Measurements from ENCODE around the gene PRAC1.

The PRAC1 gene

GRCh38 chr17:48722201-48722907 lies at the start of gene PRAC1:
Gene PRAC1, minus strand, starts transcription at chr17:48722518. Its CDS starts 126 bp downstream, at chr17:48722392.
- DNase-seq, result no peak

GRCh38 chr17:48770954-48771353 lies 48.6 kb upstream of the PRAC1 start:
- no peak for DNase-seq

GRCh38 chr17:48769009-48769675 lies 46.8 kb upstream of the PRAC1 start:
- no peak for DNase-seq

- DNase-seq, result no peak
These were observed 45.0 kb upstream of the PRAC1 start for GRCh38 chr17:48767263-48767774.

- no peak for DNase-seq
These were observed 38.8 kb upstream of the PRAC1 start for GRCh38 chr17:48761114-48761513.

- no peak for DNase-seq
These were observed 38.1 kb upstream of the PRAC1 start for GRCh38 chr17:48760411-48760810.

GRCh38 chr17:48759288-48759687 lies 37.0 kb upstream of the PRAC1 start:
- no peak for DNase-seq

- DNase-seq, result no peak
These were observed 35.2 kb upstream of the PRAC1 start for GRCh38 chr17:48757524-48757961.

- no peak for DNase-seq
These were observed 34.5 kb upstream of the PRAC1 start for GRCh38 chr17:48756830-48757251.

GRCh38 chr17:48755356-48755755 lies 33.0 kb upstream of the PRAC1 start:
- no peak for DNase-seq

GRCh38 chr17:48754500-48755261 lies 32.4 kb upstream of the PRAC1 start:
- DNase-seq, result no peak

- no peak for DNase-seq
These were observed 31.6 kb upstream of the PRAC1 start for GRCh38 chr17:48753794-48754499.

GRCh38 chr17:48752399-48753288 lies 30.3 kb upstream of the PRAC1 start:
- DNase-seq, result no peak

GRCh38 chr17:48751733-48752398 lies 29.5 kb upstream of the PRAC1 start:
- no peak for DNase-seq

- no peak for DNase-seq
These were observed 28.9 kb upstream of the PRAC1 start for GRCh38 chr17:48751172-48751571.

- DNase-seq, result no peak
These were observed 27.6 kb upstream of the PRAC1 start for GRCh38 chr17:48749621-48750553.

- DNase-seq, result no peak
These were observed 26.6 kb upstream of the PRAC1 start for GRCh38 chr17:48748718-48749566.

- DNase-seq, result no peak
These were observed 25.4 kb upstream of the PRAC1 start for GRCh38 chr17:48747445-48748363.

Data from activated CD8-positive, alpha-beta memory T cell treated with anti-CD3 and anti-CD28 coated beads, Interleukin-2, amount 50 U/mL, for 4 hours (primary cell).